Trophoblast cell (in vitro differentiated cells and primary cell): Measurements from ENCODE around the gene ARL2BP. TPM values are rescaled to one million over a fixed set of nuclear protein-coding genes. Genes with fewer than 3 reads are reported as not detected.
"Not testable (repeated sequence)": the region's sequence is repeated elsewhere in the genome, so short reads cannot be mapped to it uniquely, and the experiment has no call there.

Experiments
- DNase-seq, 2 donors: peaks; one replicate each; pipeline ENCODE4 v3.0.0-alpha.2; 2016
- H2AFZ ChIP-seq: 2 replicates; pipeline ENCODE4 v1.6.1; 2013; ENCODE audit warnings: low read length, moderate library complexity, mild to moderate bottlenecking; ENCODE audit not compliant: insufficient read depth, poor library complexity
- H2AK5ac ChIP-seq: 2 replicates; pipeline ENCODE4 v1.6.1; 2013; ENCODE audit warnings: mild to moderate bottlenecking, low read length
- H2BK120ac ChIP-seq: 2 replicates; pipeline ENCODE4 v1.6.1; 2013; ENCODE audit warnings: low read length, mild to moderate bottlenecking, moderate library complexity; ENCODE audit not compliant: insufficient read depth, poor library complexity
- H2BK12ac ChIP-seq: 2 replicates; pipeline ENCODE4 v1.6.1; 2013; ENCODE audit warnings: mild to moderate bottlenecking, low read length, moderate library complexity
- H2BK5ac ChIP-seq: 2 replicates; pipeline ENCODE4 v1.6.1; 2013; ENCODE audit warnings: low read length, low read depth, moderate library complexity, mild to moderate bottlenecking; ENCODE audit not compliant: poor library complexity
- H3K14ac ChIP-seq: 2 replicates; pipeline ENCODE4 v1.6.1; 2013; ENCODE audit warnings: mild to moderate bottlenecking, low read length
- H3K18ac ChIP-seq: 2 replicates; pipeline ENCODE4 v1.6.1; 2013; ENCODE audit warnings: mild to moderate bottlenecking, low read length
- H3K23ac ChIP-seq: 2 replicates; pipeline ENCODE4 v1.6.1; 2013; ENCODE audit warnings: low read length
- H3K27ac ChIP-seq: 2 replicates; pipeline ENCODE4 v1.5.1; 2013; ENCODE audit warnings: low read depth, mild to moderate bottlenecking, inconsistent platforms, low read length, moderate library complexity
- H3K27me3 ChIP-seq: 2 replicates; pipeline ENCODE4 v1.6.1; 2013; ENCODE audit warnings: inconsistent platforms, mild to moderate bottlenecking, low read length, moderate library complexity; ENCODE audit not compliant: insufficient read depth
- H3K36me3 ChIP-seq, 2 experiments: 1 replicate in 1 of 2; 2 replicates in 1 of 2; pipeline ENCODE4 v1.6.1; 2013; ENCODE audit warnings: low read length in 2 of 2, mild to moderate bottlenecking in 2 of 2, moderate library complexity in 1 of 2; ENCODE audit not compliant: insufficient read depth in 2 of 2, control insufficient read depth in 1 of 2
- H3K4ac ChIP-seq: 2 replicates; pipeline ENCODE4 v1.6.1; 2013; ENCODE audit warnings: low read depth, mild to moderate bottlenecking, low read length, moderate library complexity
- H3K4me1 ChIP-seq, 2 experiments: 1 replicate in 1 of 2; 2 replicates in 1 of 2; pipeline ENCODE4 v1.6.1; 2013; ENCODE audit warnings: low read length in 2 of 2, mild to moderate bottlenecking in 2 of 2, moderate library complexity in 1 of 2; ENCODE audit not compliant: insufficient read depth in 2 of 2, control insufficient read depth in 1 of 2
- H3K4me2 ChIP-seq: 2 replicates; pipeline ENCODE4 v1.6.1; 2013; ENCODE audit warnings: inconsistent platforms, mild to moderate bottlenecking, low read length, moderate library complexity
- H3K4me3 ChIP-seq: 2 replicates; pipeline ENCODE4 v1.5.1; 2013; ENCODE audit warnings: mild to moderate bottlenecking, low read depth, low read length, inconsistent platforms
- H3K79me1 ChIP-seq: one replicate; pipeline ENCODE4 v1.6.1; 2013; ENCODE audit warnings: low read length
- H3K79me2 ChIP-seq: 2 replicates; pipeline ENCODE4 v1.6.1; 2013; ENCODE audit warnings: low read length, mild to moderate bottlenecking; ENCODE audit not compliant: control insufficient read depth, insufficient read depth, poor library complexity
- H3K9ac ChIP-seq: 2 replicates; pipeline ENCODE4 v1.6.1; 2013; ENCODE audit warnings: mild to moderate bottlenecking, low read length
- H3K9me3 ChIP-seq: 2 replicates; pipeline ENCODE4 v1.6.1; 2013; ENCODE audit warnings: low read depth, mild to moderate bottlenecking, control low read depth, inconsistent platforms, low read length; ENCODE audit not compliant: insufficient read depth
- H4K12ac ChIP-seq: 2 replicates; pipeline ENCODE4 v1.6.1; 2013; ENCODE audit warnings: low read depth, mild to moderate bottlenecking, low read length, moderate library complexity
- H4K8ac ChIP-seq: 2 replicates; pipeline ENCODE4 v1.6.1; 2013; ENCODE audit warnings: low read depth, mild to moderate bottlenecking, low read length, moderate library complexity
- H4K91ac ChIP-seq: one replicate; pipeline ENCODE4 v1.6.1; 2013; ENCODE audit warnings: low read depth, mild to moderate bottlenecking, low read length, moderate library complexity
- WGBS: extraction: QIAGEN DNeasy Blood & Tissue Kit; methylation state at CpG from one replicate; pipeline ENCODE4 v1.1.7; 2013; ENCODE audit warnings: missing lambda C conversion rate; ENCODE audit not compliant: insufficient read length, insufficient coverage; ENCODE audit errors: extremely low coverage; 5-methylcytosine and 5-hydroxymethylcytosine counted together
- polyA plus RNA-seq: library from polyadenylated mRNA; stranded (reverse); fragments of 200-250 nt; gene quantifications from 2 replicates; pipeline ENCODE4 v1.2.3, GENCODE V29; 2013

ARL2BP gene
- 26.3 and 26.9 TPM in 2 replicates for polyA plus RNA-seq

DNA sequence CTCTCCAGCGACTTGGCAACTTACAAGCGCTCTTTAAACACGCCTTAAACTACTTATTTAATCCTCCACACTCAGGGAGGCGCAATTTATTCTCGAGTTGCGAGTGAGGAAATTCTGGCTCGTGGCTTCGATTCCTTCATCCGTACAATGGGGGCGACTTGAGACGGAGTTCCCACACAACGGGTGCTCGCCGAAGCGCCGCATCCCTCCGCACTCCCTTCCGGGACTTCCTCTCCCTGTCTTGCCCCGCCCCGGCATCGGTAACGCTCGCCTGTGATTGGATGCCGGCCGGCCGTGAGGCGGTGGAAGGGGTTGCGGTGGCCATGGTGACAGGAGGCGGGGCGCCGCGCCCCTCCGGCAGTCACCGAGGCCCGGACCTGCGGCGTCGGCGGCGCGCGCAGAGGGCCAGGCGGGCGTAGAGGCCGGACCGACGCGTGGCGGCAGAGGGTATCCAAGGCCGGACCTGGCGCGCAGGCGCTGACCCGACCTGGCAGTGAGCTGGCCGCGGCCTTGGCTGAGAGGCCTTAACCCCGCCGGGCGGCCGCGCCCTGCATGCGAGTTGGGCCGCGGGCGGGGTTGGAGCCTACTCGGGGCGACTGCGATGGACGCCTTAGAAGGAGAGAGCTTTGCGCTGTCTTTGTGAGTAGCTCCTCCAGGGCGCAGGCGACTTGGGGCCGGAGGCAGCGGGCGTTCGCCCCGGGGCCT, at the start of gene ARL2BP:
TSS of gene ARL2BP (plus strand) at position 493 of the 705 bp plus-strand sequence. CDS start at position 602, 109 bp downstream.
- Histone ChIP-seq H3K4me1 (no peaks in the 10 kb centered on the region), H3K9ac (peak within 1 kb of the TSS; percentile 64), H3K27ac (peak within 1 kb of the TSS; percentile 39), H2BK5ac (peak within 1 kb of the TSS; percentile 18), H4K12ac (peak within 1 kb of the TSS; percentile 36), H3K4me2 (peak within 1 kb of the TSS; percentile 87), H4K91ac (peak within 1 kb of the TSS; percentile 58), H3K79me2 (peaks cover 4% of the 10 kb centered on the region), H2AFZ (peak within 1 kb of the TSS; percentile 85), H3K79me1 (peaks cover 3% of the 10 kb centered on the region), H3K14ac (peak within 1 kb of the TSS; percentile 73), H3K9me3 (no peaks in the 10 kb centered on the region), H3K4ac (peak within 1 kb of the TSS; percentile 7), H2BK120ac (peak within 1 kb of the TSS; percentile 65), H2BK12ac (no peak within 1 kb of the TSS), H3K36me3 (peaks cover 4 to 8% of the 10 kb centered on the region in 2 experiments), H4K8ac (peak within 1 kb of the TSS; percentile 70), H3K4me3 (peak within 1 kb of the TSS; percentile 64), H3K27me3 (no peaks in the 10 kb centered on the region), H3K23ac (no peak within 1 kb of the TSS), H2AK5ac (no peak within 1 kb of the TSS), H3K18ac (peak within 1 kb of the TSS; percentile 7)
- no CpG with 5 or more reads among the region's 77 CpGs for WGBS
- DNase-seq = peak; percentile 98

DNA sequence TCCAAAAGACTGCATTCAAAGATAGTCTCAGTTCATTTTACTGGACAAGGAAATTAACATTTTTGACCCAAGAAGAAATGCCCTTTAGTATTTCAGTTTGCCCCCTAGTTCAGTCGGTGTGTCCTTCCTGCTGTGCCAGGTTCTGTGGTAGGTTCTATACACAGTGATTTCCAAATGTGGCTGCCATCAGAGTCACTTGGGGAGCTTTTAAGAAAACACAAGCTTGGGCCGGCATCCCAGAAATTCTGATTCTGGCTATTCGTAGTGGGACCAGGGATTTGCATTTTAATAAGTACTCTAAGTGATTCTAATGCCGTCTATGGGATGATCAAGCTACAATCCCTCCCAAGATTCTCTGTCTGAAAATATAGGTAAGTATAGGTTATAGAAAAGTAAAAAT, 48.8 kb upstream of the ARL2BP start:
- no peak overlapping the region for H2BK12ac ChIP-seq
- H4K12ac ChIP-seq = no peak overlapping the region
- H3K36me3 ChIP-seq = no peaks in the 10 kb centered on the region
- peak overlapping the region; percentile 56 for H2BK5ac ChIP-seq
- peaks cover 6% of the 10 kb centered on the region for H3K79me1 ChIP-seq
- DNase-seq = no peak
- no peak overlapping the region for H2AFZ ChIP-seq
- H3K79me2 ChIP-seq = peaks cover 1% of the 10 kb centered on the region
- peak overlapping the region; percentile 86 for H3K4ac ChIP-seq
- no CpG with 5 or more reads among the region's 4 CpGs for WGBS
- no peaks in the 10 kb centered on the region for H3K9me3 ChIP-seq
- peak overlapping the region; percentile 38 for H4K8ac ChIP-seq
- peak overlapping the region; percentile 37 for H3K14ac ChIP-seq
- peaks cover 3 to 10% of the 10 kb centered on the region in 2 experiments for H3K4me1 ChIP-seq
- no peak overlapping the region for H2BK120ac ChIP-seq
- H3K23ac ChIP-seq = no peak overlapping the region
- peak overlapping the region; percentile 65 for H3K18ac ChIP-seq
- H3K9ac ChIP-seq = no peak overlapping the region
- no peak overlapping the region for H3K4me3 ChIP-seq
- H3K4me2 ChIP-seq = no peak overlapping the region
- no peak overlapping the region for H3K27ac ChIP-seq
- no peaks in the 10 kb centered on the region for H3K27me3 ChIP-seq
- H4K91ac ChIP-seq = no peak overlapping the region
- H2AK5ac ChIP-seq = no peak overlapping the region

DNA sequence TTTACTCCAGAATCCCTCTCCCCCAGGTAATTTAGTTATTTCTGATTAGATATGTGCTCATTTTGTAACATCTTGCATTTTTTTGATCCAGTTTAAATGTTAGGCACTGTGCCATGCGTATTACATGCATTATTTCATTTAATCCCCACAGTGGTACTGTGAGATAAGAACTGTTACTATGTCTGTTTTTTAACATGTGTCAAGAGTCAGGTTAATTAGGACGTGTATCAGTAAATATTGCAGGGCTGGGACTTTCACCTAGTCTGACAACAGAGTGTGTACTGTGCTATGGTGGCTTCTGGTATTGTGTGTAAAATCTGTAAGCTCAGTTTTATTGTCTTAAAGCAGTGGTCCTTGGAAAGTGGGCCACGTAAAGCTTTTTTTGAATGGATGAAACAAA, 48.3 kb upstream of the ARL2BP start:
- no peak overlapping the region for H2BK120ac ChIP-seq
- H2AK5ac ChIP-seq = no peak overlapping the region
- H3K4me2 ChIP-seq = no peak overlapping the region
- no peak for DNase-seq
- no peak overlapping the region for H2BK12ac ChIP-seq
- no peak overlapping the region for H2AFZ ChIP-seq
- no peak overlapping the region for H4K91ac ChIP-seq
- H3K4me3 ChIP-seq = no peak overlapping the region
- H3K4me1 ChIP-seq = peaks cover 3 to 10% of the 10 kb centered on the region in 2 experiments
- H3K79me2 ChIP-seq = peaks cover 1% of the 10 kb centered on the region
- no peak overlapping the region for H3K4ac ChIP-seq
- no peaks in the 10 kb centered on the region for H3K9me3 ChIP-seq
- H3K27ac ChIP-seq = no peak overlapping the region
- no CpG with 5 or more reads among the region's 3 CpGs for WGBS
- H3K36me3 ChIP-seq = no peaks in the 10 kb centered on the region
- H3K79me1 ChIP-seq = peaks cover 6% of the 10 kb centered on the region
- no peak overlapping the region for H3K9ac ChIP-seq
- no peak overlapping the region for H4K8ac ChIP-seq
- H3K14ac ChIP-seq = no peak overlapping the region
- no peak overlapping the region for H2BK5ac ChIP-seq
- H3K27me3 ChIP-seq = no peaks in the 10 kb centered on the region
- H3K23ac ChIP-seq = no peak overlapping the region
- no peak overlapping the region for H4K12ac ChIP-seq
- no peak overlapping the region for H3K18ac ChIP-seq

DNA sequence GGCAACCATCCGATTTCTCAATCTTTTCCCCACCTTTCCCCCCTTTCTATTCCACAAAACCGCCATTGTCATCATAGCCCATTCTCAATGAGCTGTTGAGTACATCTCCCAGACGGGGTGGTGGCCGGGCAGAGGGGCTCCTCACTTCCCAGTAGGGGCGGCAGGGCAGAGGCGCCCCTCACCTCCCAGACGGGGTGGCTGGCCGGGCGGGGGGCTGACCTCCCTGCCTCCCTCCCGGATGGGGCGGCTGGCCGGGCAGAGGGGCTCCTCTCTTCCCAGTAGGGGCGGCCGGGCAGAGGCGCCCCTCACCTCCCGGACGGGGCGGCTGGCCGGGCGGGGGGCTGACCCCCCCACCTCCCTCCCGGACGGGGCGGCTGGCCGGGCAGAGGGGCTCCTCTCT, 44.7 kb upstream of the ARL2BP start:
- WGBS = no CpG with 5 or more reads among the region's 24 CpGs
- H3K4ac ChIP-seq, H2BK12ac ChIP-seq, H2BK120ac ChIP-seq, H3K27me3 ChIP-seq, H4K12ac ChIP-seq, H3K4me1 ChIP-seq, H3K79me1 ChIP-seq, H3K9ac ChIP-seq, H2BK5ac ChIP-seq, H3K4me2 ChIP-seq, H2AFZ ChIP-seq, H3K36me3 ChIP-seq, H3K4me3 ChIP-seq, H4K91ac ChIP-seq, H3K9me3 ChIP-seq, H3K23ac ChIP-seq, H3K18ac ChIP-seq, H3K14ac ChIP-seq, H3K79me2 ChIP-seq, H4K8ac ChIP-seq, H2AK5ac ChIP-seq, H3K27ac ChIP-seq, DNase-seq: not testable (repeated sequence)
